HepG2 (cell line): ENCODE data around the gene CMTM8. TPM values are rescaled to one million over a fixed set of nuclear protein-coding genes. Genes with fewer than 3 reads are reported as not detected.

ENCODE experiments used
- CREM ChIP-seq, 2 experiments: sonication (generic) in 1 of 2; formaldehyde crosslinking in 1 of 2; IDR thresholded peaks; 2 replicates each; pipeline versions ENCODE4 v1.4.0 to v1.6.1; 2016 to 2020; ENCODE audit warnings: antibody characterized with exemption in 1 of 2, mild to moderate bottlenecking in 1 of 2, missing genetic modification reagents in 1 of 2
- GPBP1L1 ChIP-seq: sonication (generic); formaldehyde crosslinking; IDR thresholded peaks from 2 replicates; pipeline ENCODE4 v1.5.0; 2020; ENCODE audit warnings: mild to moderate bottlenecking, missing genetic modification reagents
- HIVEP1 ChIP-seq: sonication (generic); formaldehyde crosslinking; IDR thresholded peaks from 2 replicates; pipeline ENCODE4 v1.4.0; 2020; ENCODE audit warnings: mild to moderate bottlenecking, missing genetic modification reagents
- KAT7 ChIP-seq: IDR thresholded peaks from 2 replicates; pipeline ENCODE4 v1.6.1; 2018; ENCODE audit warnings: borderline replicate concordance, missing compliant biosample characterization
- REL ChIP-seq: sonication (generic); formaldehyde crosslinking; conservative IDR thresholded peaks from 2 replicates; pipeline ENCODE4 v1.8.0; 2022; ENCODE audit warnings: mild to moderate bottlenecking, missing genetic modification reagents, moderate library complexity
- SP1 ChIP-seq, 2 experiments: fragments of 450-650 bp in 1 of 2; sonication (generic) in 1 of 2; formaldehyde crosslinking in 1 of 2; IDR thresholded peaks; 2 replicates each; pipeline versions ENCODE4 v1.4.0 to v1.6.1; 2016 to 2020; ENCODE audit warnings: missing genetic modification reagents in 1 of 2
- ZNF460 ChIP-seq: sonication (generic); formaldehyde crosslinking; IDR thresholded peaks from 2 replicates; pipeline ENCODE4 v1.5.1; 2020; ENCODE audit warnings: missing genetic modification reagents, mild to moderate bottlenecking, borderline replicate concordance
- ZNF629 ChIP-seq: sonication (generic); formaldehyde crosslinking; conservative IDR thresholded peaks from 2 replicates; pipeline ENCODE4 v1.5.0; 2020; ENCODE audit warnings: missing genetic modification reagents
- ZNF775 ChIP-seq: sonication (generic); formaldehyde crosslinking; IDR thresholded peaks from 2 replicates; pipeline ENCODE4 v1.4.0; 2020; ENCODE audit warnings: missing genetic modification reagents, mild to moderate bottlenecking, moderate library complexity, borderline replicate concordance
- ZNF800 ChIP-seq: sonication (generic); formaldehyde crosslinking; IDR thresholded peaks from 2 replicates; pipeline ENCODE4 v1.4.0; 2020; ENCODE audit warnings: missing genetic modification reagents
- polyA plus RNA-seq, 8 experiments: library from polyadenylated mRNA; depleted of rRNA in 3 of 8; stranded (reverse) in 7 of 8; unstranded in 1 of 8; fragments of >200 nt; fragmentation: Illumina TruSeq in 4 of 8; extraction: Trizol in 4 of 8; gene quantifications; 2 replicates each; pipeline versions ENCODE4 v1.2.1 to v1.2.3, GENCODE V29; 2011 to 2016; ENCODE audit warnings: low read depth in 4 of 8, missing spikeins in 1 of 8, mixed read lengths in 1 of 8; ENCODE audit not compliant: insufficient read depth in 1 of 8
- total RNA-seq, 5 experiments: library from RNA; depleted of rRNA; stranded (reverse); fragments of >200 nt; fragmentation: Illumina TruSeq; extraction: Trizol; gene quantifications; 2 replicates each; pipeline ENCODE4 v1.2.3, GENCODE V29; 2016; ENCODE audit warnings: low read depth in 1 of 5
- TF ChIP-seq, protein P1 (sequence below): sonication (generic); formaldehyde crosslinking; IDR thresholded peaks from 2 replicates; pipeline ENCODE4 v1.8.0; 2022; ENCODE audit warnings: mild to moderate bottlenecking, missing genetic modification reagents, moderate library complexity

CMTM8 gene
- total and polyA plus RNA-seq, 2 of the 13 experiments (the other 11 are each of a cell fraction or from before 2014, with no cell fraction given) = 8.9 to 15.8 TPM

DNA sequence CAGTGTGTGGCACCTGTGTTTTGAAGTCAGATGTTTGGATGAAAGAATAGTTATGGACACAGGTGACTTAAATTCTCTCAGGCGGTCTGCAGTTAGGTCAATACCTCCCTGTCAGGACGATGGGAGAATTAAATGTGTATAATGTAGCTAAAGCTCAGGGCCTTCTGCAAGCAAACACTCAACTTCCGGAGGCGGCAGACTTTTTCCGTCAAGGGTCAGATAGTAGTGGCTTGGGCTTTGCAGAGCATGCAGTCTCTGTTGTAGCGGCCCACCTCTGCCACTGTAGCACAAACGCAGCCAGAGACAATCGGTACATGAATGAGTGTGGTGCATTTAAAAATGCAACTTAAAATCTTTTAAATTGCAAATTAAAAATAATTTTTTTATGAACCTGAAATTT is 47.4 kb downstream of the CMTM8 start (continued):
- TF ChIP-seq, protein P1, sequence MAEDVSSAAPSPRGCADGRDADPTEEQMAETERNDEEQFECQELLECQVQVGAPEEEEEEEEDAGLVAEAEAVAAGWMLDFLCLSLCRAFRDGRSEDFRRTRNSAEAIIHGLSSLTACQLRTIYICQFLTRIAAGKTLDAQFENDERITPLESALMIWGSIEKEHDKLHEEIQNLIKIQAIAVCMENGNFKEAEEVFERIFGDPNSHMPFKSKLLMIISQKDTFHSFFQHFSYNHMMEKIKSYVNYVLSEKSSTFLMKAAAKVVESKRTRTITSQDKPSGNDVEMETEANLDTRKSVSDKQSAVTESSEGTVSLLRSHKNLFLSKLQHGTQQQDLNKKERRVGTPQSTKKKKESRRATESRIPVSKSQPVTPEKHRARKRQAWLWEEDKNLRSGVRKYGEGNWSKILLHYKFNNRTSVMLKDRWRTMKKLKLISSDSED (CRISPR knock-in tag) = no peak
- TF ChIP-seq GPBP1L1 (no peak), ZNF629 (CRISPR knock-in tag) (no peak), SP1 (IDR thresholded peaks at IDR 0.05) (no peak), SP1 (CRISPR knock-in tag; IDR thresholded peaks at IDR 0.05) (no peak), ZNF460 (CRISPR knock-in tag) (no peak), HIVEP1 (no peak), KAT7 (CRISPR knock-in tag) (no peak), ZNF800 (CRISPR knock-in tag) (no peak), CREM (IDR thresholded peaks at IDR 0.05) (no peak), CREM (CRISPR knock-in tag; IDR thresholded peaks at IDR 0.05) (no peak), ZNF775 (no peak), REL (no peak)
